Measurements from ENCODE around the gene CYP2S1.

The CYP2S1 gene

DNA sequence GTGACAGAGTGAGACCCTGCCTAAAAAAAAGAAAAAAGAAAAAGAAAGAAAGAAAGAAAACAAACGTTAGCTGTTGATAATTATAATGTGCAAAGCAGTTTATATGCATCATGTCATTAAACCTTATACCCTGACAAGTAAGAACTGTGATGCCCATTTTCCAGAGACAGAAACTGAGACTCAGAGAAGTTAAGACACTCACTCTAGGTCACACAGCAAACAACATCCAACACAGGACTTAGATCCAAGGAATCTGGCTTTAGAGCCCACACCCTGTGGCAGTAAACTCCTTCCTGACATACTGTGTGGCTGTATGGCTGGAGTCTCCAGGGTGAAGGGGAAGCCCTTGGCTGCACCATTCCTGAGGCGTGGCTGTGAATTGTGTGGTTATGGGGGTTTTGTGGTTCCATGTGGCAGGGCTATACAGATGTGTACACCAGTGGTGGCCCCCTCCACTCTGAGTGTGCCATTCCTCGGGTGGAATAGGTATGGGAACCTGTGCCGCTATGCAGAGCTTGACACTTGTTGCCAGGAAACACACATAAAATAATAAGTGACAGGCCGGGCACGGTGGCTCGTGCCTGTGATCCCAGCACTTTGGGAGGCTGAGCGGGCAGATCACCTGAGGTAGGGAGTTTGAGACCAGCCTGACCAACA lies 41.6 kb downstream of the CYP2S1 start:
- Mint-ChIP-seq H3K4me3 (no peak overlapping the region), H3K9me3 (no peaks in the 10 kb centered on the region), H3K27me3 (ENCODE audit: low read depth, poor library complexity) (no peaks in the 10 kb centered on the region), H3K27ac (no peak overlapping the region), H3K36me3 (ENCODE audit: low read depth) (peaks cover 3% of the 10 kb centered on the region), H3K4me1 (no peaks in the 10 kb centered on the region)
- TF ChIP-seq, protein P1, sequence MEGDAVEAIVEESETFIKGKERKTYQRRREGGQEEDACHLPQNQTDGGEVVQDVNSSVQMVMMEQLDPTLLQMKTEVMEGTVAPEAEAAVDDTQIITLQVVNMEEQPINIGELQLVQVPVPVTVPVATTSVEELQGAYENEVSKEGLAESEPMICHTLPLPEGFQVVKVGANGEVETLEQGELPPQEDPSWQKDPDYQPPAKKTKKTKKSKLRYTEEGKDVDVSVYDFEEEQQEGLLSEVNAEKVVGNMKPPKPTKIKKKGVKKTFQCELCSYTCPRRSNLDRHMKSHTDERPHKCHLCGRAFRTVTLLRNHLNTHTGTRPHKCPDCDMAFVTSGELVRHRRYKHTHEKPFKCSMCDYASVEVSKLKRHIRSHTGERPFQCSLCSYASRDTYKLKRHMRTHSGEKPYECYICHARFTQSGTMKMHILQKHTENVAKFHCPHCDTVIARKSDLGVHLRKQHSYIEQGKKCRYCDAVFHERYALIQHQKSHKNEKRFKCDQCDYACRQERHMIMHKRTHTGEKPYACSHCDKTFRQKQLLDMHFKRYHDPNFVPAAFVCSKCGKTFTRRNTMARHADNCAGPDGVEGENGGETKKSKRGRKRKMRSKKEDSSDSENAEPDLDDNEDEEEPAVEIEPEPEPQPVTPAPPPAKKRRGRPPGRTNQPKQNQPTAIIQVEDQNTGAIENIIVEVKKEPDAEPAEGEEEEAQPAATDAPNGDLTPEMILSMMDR (IDR thresholded peaks at IDR 0.05): no peak
- no peak for DNase-seq

DNA sequence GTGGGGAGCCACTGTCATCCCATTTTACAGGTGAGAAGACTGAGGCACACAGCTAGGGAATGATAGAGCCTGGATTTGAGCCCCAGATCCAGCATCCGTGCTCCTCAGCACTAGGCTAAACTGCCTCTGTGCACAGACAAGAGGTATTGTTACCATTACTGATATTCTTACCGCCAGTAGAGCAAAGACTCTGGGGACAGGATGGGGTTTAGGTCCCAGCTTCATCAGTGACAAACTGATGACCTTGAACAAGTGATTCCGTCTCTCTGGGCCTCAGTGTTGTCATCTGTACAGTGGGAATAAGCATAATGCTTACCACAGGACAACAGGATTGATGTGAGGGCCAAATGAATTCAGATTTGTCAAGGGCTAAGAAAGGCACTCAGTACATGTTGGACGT lies 42.5 kb downstream of the CYP2S1 start:
- TF ChIP-seq, protein P1 (IDR thresholded peaks at IDR 0.05): no peak
- no peak overlapping the region for H3K27ac Mint-ChIP-seq
- no peaks in the 10 kb centered on the region for H3K4me1 Mint-ChIP-seq
- peaks cover 4% of the 10 kb centered on the region for H3K36me3 Mint-ChIP-seq (ENCODE audit: low read depth)
- no peak overlapping the region for H3K4me3 Mint-ChIP-seq
- DNase-seq: no peak
- H3K9me3 Mint-ChIP-seq: no peaks in the 10 kb centered on the region
- H3K27me3 Mint-ChIP-seq (ENCODE audit: low read depth, poor library complexity): no peaks in the 10 kb centered on the region

DNA sequence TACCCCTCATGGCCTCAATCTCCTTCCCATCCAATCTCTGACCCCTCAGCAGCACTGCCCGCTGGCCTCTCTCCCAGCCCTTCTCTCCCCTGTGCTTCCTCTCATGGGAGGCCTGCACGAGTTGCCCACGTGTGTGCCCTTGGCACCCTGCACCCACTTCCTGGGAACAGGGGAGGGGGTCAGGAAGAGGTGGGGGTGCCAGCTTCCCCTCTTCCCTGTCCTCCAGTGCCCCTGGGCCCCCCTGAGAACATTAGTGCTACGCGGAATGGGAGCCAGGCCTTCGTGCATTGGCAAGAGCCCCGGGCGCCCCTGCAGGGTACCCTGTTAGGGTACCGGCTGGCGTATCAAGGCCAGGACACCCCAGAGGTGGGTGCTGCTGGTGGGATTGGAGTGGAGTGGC lies 45.2 kb downstream of the CYP2S1 start:
- H3K4me1 Mint-ChIP-seq: no peaks in the 10 kb centered on the region
- no peak for DNase-seq
- H3K9me3 Mint-ChIP-seq: no peaks in the 10 kb centered on the region

DNA sequence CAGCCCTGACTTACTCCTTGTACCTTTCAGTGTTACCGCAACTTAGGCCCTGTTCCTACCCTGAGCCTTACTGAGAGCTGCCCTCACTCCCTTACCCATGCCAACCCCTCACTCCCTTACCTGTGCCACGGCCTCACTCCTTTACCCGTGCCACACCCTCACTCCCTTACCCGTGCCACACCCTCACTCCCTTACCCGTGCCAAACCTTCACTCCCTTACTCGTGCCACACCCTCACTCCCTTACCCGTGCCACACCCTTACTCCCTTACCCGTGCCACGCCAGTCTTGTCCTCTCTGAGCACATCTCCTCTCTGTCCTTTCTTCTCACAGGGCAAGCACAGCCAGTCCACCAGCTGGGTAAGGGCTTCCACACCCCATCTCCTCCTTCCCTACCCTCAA lies 46.3 kb downstream of the CYP2S1 start:
- H3K4me3 Mint-ChIP-seq: no peak overlapping the region
- TF ChIP-seq, protein P1 (IDR thresholded peaks at IDR 0.05): no peak
- peaks cover 11% of the 10 kb centered on the region for H3K36me3 Mint-ChIP-seq (ENCODE audit: low read depth)
- H3K27ac Mint-ChIP-seq: no peak overlapping the region
- H3K27me3 Mint-ChIP-seq (ENCODE audit: low read depth, poor library complexity): no peaks in the 10 kb centered on the region
- no peaks in the 10 kb centered on the region for H3K9me3 Mint-ChIP-seq
- H3K4me1 Mint-ChIP-seq: no peaks in the 10 kb centered on the region
- DNase-seq: no peak

More for the DNA sequence above, 45.2 kb downstream of the CYP2S1 start:
- TF ChIP-seq, protein P1 (IDR thresholded peaks at IDR 0.05): no peak
- no peak overlapping the region for H3K4me3 Mint-ChIP-seq
- H3K27ac Mint-ChIP-seq: no peak overlapping the region
- peaks cover 4% of the 10 kb centered on the region for H3K36me3 Mint-ChIP-seq (ENCODE audit: low read depth)
- H3K27me3 Mint-ChIP-seq (ENCODE audit: low read depth, poor library complexity): no peaks in the 10 kb centered on the region

DNA sequence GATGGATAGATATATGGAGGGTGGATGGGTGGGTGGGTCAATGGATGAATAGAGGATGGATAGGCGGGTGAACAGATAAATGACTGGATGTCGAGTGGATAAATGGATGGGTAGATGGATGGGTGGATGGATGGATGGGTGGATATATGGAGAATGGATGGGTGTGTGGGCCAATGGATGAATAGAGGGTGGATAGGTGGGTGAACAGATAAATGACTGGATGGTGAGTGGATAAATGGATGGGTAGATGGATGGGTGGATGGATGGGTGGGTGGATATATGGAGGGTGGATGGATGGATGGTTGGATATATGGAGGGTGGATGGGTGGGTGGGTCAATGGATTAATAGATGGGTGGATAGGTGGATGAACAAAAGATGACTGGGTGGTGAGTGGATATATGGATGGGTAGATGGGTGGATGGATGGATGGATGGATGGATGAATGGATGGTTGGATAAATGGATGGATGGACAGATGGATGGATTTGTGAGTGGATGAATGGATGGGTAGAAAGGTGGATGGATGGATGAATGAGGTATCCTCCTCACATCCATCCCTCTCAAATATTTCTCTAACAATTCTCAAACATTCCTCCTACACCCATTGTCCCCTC lies 47.0 kb downstream of the CYP2S1 start:
- H3K4me3 Mint-ChIP-seq: no peak overlapping the region
- H3K9me3 Mint-ChIP-seq: no peaks in the 10 kb centered on the region
- peaks cover 13% of the 10 kb centered on the region for H3K36me3 Mint-ChIP-seq (ENCODE audit: low read depth)
- peaks cover under 1% of the 10 kb centered on the region for H3K27me3 Mint-ChIP-seq (ENCODE audit: low read depth, poor library complexity)
- DNase-seq: no peak
- no peak overlapping the region for H3K27ac Mint-ChIP-seq
- no peaks in the 10 kb centered on the region for H3K4me1 Mint-ChIP-seq
- TF ChIP-seq, protein P1 (IDR thresholded peaks at IDR 0.05): no peak

DNA sequence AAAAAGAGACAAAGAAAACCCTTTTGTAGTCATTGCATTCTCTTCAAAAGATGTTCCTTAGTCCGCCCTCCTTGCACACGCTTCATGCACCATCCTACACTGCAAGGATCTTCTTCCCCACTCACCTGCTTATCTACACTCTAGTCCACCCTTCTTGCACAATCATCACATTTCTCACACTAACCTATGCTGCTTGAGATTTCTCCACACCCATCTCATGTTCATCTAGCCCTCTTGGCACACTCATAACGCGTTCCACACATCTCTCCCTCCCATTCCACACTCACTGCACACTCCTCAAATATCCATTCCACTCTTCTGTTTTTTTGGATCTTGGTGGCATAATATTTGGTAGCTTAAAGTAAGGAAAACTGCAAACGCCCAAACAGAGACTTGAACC lies 48.8 kb downstream of the CYP2S1 start:
- Mint-ChIP-seq H3K4me1 (no peaks in the 10 kb centered on the region), H3K36me3 (ENCODE audit: low read depth) (peaks cover 27% of the 10 kb centered on the region), H3K4me3 (no peak overlapping the region), H3K27ac (no peak overlapping the region), H3K27me3 (ENCODE audit: low read depth, poor library complexity) (peaks cover 7% of the 10 kb centered on the region), H3K9me3 (no peaks in the 10 kb centered on the region)
- DNase-seq: no peak
- TF ChIP-seq, protein P1 (IDR thresholded peaks at IDR 0.05): no peak

Measured in nephron progenitor cell (in vitro differentiated cells).